NCI-H774 (cell line): ENCODE results near the gene ATXN2L.
"Not testable (repeated sequence)": the region's sequence is repeated elsewhere in the genome, so short reads cannot be mapped to it uniquely, and the experiment has no call there.

Source experiments
- DNase-seq: peaks from one replicate; lab custom pipeline; 2025; lab: John Stamatoyannopoulos, UW

The ATXN2L gene

DNA sequence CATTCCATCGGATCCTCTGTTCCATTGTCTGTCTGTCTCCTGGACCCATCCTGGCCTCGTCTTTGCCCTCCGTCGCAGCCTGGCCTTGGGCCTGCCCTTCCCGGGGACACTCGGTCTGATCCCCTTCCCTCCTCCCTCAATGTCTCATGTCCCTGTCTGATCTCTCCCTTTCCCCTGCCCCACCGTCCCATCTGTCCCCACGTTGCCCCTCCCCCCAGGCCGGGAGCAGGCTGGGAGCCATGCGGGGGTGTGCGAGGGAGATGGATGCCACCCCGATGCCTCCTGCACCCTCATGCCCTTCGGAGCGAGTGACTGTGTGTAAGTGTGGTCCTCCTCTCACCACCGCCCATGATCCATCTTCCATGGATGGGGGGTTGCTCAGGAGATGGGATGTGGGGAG, 50.2 kb downstream of the ATXN2L start:
- DNase-seq: no peak

DNA sequence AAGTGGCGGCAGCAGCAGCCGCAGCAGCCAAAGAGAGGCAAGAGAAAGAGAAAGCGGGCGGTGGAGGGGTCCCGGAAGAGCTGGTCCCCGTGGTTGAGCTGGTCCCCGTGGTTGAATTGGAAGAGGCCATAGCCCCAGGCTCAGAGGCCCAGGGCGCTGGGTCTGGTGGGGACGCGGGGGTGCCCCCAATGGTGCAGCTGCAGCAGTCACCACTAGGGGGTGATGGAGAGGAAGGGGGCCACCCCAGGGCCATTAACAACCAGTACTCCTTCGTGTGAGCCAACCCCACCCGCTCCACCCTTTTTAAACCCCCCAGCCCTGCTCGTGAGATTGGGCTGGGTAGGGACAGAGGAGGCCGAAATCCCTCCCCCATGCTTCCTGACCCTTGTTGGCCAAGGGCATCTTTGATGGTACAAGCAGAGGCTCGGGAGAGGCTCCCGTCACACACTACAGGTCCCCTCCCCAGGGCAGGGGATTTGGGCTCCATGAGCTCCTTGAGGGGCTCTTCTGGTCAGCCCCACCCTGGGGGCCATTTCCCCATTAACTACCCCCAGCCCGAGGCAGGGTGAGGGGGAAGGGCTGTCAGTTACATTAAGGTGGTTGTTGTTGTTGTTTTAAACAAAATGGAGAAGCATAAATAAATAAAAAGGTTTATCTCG, 50.9 kb downstream of the ATXN2L start:
- DNase-seq: no peak

DNA sequence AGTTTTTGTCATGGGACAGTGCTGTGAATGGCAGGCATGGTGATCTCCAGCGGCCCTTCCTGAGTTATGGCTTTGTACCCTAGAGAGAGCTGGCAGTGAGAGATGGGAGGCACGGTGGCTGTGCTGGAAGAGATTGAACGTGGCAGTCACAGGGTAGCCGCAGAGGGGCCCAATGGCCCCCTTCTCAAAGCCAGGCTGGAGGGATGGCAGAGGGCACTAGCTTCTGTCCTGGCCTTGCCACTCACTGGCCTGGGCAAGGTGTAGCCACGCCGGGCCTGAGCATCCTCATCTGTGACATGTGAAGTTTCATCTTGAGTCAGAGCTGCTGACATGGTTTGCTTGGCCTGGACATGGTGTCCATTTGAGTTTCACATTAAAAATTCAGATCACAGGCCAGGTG, 51.6 kb downstream of the ATXN2L start:
- no peak for DNase-seq

DNA sequence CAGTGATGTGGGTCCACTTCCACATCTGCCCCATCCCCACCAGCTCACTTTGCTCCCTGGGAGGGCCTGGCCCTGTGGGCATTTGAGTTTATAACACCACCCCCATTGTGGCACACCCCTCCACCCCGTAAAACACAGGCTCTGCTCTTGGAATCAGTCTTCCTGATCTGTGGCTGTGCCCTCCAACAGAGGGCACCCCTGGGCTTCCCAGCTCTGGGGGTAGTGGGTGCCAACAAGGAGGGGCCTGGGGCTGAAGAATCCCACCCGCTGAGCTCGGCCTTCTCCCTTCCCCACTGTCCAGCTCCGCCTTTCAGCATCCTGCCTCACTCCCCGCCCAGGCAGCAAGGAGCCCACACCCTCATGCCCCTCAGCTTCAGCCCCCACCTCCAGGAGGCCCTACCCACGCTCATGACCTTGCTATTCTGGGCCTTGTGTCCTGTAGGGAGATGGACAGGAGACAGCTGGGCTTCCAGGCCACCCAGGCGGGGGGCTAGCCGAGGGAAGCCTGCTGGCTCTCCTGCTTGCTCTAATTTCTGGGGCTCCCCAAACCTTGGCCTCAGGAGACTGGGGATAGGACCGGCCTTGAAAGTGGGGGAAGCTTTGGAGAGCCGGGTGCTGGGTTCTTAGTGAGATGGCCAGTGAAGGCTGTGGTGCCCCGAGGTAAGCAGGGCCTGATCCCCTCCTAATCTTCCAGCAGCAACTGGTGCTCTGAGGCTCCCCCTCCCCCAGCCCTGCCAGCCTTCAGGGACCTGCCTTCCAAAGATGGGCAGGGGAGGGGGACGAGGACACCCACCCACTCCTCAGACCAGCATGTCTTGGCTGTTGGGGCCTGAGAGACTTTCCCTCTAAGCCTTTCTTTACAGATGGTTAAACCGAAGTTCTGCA, 52.6 kb downstream of the ATXN2L start:
- no peak for DNase-seq

DNA sequence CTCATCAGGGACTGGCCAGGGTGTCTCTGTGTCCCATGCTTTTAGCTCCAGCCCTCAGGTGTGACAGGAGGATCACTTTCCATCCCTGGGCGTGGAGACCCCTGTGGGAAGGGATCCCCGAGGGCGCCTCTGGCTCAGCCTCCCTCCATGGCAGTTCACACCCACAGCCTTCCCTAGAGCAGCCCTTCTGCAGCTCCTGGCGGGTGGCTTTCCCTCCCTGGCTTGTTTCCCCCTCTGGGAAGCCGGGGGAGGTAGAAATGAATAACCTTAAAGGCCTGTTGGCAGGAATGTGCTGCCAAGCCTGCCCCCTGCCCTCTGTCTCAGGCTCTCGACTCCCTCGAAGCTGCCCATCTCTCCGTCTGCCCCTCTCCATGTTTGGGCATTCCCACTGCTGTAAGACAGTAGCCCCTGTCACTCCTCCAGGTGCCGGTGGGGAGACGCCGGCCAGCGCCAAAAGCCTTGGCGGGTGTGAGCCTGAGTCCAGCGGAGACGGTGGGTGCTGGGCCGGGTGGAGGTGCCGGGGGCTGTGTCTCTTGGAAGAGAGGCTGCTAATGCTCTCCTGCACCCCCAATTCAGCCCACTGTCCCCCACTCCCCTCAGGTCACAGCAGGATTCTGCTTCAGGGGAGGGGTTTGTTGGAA, 53.3 kb downstream of the ATXN2L start:
- no peak for DNase-seq

DNA sequence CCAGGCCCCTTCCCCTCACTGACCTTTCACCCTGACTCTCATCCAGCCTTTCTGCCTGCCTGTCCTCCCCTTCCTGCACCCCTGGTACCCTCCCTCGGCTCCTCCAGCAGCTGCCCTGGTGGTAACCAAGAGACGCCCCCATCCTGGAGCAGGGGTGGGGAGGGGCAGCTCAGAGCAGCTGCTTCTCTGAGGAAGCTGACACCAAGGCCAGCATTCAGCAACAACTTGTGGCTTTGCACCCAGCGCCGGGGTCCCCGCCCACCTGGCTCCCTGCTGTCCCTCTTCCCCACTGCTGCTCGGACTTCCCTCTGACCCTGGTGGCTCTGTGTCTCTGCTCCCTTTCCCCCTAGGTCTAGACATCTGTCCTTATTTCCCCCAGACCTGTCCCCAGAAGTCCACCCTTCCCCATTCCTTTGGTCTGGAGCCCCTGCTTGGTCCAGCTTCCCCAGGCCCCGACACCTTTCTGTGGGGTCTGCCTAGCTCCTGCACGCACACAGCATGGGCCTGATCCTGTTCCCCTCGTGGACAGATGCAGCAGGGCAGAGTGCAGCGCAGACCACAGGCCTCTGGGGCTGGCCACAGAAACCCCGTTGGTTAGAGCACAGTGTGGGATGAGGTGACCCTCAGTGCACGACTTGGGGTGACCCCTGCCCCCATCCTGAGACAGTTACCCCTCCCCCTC, 54.3 kb downstream of the ATXN2L start:
- no peak for DNase-seq

DNA sequence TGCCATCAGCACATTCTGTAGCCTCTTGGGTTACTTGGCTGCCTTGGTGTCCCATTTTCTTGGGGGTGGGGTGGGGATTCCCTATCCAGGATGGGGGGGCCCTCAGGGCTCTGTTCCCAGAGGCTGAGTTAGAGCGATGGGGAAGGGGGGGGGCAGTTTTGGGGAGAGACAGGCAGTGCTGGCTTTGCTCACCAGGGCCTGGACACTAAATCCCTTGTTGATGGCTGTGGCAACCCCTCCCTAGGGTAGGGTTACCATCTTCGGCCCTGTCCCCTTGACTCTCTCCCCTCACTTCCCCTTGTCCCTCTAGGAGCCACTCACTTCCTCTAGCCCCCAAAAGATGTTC, 54.8 kb downstream of the ATXN2L start:
- no peak for DNase-seq

DNA sequence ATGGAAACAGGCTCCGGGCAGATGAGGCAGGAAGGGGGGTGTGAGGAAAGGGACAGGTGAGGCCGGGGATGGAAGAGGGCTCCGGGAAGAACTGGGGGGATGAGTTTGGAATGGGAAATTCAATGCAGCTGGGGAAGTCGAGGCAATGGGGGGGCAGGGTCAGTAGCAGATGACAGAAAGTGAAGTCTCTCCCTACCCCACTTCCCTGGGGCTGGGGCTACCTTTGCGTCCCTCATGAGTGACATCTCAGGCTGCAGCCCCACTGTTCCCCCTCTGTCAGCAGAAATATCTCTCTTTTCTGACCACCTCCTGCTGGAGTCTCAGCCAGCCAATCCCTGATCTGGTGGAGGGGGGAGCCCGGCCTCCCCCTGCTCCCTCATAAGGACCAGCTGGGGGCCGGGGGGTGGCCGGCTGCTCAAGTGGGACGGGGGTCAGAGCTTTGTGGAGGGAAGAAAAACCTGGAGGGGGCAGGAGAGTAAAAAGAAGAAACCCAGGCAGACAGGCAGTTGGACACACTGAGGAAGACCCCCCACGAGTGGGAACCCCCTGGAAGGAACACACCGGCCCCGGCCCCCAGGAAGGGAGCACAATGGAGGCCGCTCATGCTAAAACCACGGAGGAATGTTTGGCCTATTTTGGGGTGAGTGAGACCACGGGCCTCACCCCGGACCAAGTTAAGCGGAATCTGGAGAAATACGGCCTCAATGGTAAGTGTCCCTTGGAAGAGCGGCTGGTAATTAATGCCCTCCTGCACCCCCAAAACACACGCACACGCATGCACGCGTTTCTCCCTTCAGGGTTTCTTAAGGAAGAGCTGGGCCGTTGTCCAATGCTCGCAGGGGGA, 55.5 kb downstream of the ATXN2L start, which contains the start of gene ATP2A1:
Gene ATP2A1, plus strand, starts transcription at position 406 of the 844 bp plus-strand sequence. Its CDS starts 184 bp downstream, at position 590.
- DNase-seq: no peak

DNA sequence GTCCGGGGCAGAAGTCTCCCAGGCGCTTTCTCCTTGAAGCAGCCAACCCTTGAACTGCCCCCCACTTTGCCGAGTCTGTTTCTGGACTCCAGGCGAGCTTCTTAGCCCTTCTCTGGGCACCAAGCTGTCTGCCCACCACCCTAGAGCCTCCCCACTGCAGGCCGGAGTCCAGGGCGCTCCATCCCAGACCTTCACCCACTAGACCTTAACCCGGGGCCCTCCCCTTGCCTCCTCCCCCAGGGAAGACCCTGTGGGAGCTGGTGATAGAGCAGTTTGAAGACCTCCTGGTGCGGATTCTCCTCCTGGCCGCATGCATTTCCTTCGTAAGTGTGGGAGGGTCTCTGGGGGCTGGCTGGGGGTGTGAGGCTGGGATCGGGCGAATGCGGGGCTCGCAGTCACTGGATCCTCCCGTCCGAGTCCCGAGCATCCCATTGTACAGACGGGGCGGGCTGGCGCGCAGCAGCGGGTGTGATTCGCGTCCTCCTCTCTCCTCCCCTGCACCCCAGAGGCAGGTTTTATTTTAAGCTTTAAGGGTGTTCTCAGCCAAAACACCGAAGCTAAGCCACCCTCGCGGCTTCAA, 56.6 kb downstream of the ATXN2L start:
- DNase-seq: no peak

DNA sequence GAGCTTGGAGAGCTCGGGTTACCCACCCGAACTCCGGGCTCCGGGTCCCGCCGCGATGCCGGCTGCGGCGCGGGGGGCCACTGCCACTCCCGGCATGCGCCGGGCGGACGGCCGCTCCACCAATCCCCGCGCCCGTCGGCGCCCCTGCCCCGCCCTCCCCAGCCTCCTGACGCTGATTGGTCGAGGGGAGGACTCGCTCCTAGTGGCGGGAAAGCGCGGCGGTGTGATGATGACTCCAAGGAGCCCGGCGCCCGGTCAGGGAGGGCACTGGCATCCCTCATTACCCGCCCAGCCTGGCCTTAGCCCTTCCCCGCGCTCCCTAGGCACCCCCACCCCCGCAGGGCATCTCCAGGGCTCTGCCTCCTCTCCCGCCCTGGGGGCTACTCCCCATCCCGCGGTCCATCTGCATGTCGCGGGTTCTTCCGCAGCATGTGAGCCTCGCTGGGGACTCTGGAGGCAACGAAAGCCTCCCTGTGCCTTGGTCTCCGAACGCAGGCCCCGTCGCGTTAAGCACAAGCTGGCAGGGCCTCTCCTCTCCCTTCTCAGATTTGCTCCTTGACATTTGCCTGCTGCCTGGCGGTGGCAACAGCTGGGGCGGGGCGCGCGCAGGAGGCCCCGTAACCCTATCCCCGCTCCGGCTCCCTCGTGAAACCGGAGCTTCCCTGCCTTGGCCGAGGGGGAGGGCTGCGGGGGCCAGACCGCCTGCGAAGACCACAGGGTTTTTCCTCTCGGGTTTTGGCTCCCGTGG, 57.2 kb downstream of the ATXN2L start:
- peak; percentile 85 for DNase-seq

DNA sequence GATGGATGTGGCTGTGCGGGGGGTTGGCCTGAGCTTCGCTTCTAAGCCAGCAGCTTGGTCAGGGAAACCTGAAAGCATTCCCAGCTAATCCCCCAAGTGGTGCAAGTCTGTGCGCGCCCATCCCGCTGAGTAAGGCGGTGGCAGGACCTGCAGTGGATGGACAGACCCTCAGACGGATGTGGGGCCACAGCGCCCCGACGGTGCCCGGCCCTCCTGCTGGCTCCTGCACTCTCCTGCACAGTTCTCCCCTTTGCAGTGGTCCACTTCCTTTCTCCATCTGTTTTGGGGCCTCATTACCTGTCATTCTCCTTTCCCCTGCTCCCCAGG, 57.8 kb downstream of the ATXN2L start:
- no peak for DNase-seq

DNA sequence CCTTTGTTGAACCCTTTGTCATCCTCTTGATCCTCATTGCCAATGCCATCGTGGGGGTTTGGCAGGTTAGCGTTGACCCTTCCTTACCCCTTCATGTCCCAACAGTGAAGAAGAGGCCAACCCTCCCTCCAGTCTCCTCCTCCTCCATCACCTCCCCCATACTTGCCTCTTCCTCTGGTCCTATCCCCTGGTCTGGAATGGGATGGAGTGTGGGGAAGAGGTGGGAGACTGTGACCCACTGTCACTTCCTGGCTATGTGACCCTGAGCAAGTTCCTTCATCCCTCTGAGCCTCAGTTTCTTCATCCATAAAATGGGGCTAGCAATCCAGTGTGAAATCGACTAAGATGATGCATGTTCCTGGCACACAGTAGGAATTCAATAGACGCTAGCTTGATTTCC, 58.2 kb downstream of the ATXN2L start:
- DNase-seq: no peak

DNA sequence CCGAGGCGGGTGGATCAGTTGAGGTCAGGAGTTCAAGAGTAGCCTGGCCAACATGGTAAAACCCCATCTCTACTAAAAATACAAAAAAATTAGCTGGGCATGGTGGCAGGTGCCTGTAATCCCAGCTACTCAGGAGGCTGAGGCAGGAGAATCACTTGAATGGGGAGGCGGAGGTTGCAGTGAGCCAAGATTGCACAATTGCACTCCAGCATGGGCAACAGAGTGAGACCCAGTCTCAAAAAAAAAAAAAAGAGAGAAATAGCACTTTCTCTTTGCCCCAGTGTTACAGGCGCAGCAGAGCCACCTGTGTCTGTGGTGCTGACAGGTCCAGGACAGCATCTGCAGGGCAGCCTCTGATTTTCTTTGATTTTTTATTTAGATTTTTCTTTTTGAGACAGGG, 58.8 kb downstream of the ATXN2L start:
- not testable (repeated sequence) for DNase-seq

DNA sequence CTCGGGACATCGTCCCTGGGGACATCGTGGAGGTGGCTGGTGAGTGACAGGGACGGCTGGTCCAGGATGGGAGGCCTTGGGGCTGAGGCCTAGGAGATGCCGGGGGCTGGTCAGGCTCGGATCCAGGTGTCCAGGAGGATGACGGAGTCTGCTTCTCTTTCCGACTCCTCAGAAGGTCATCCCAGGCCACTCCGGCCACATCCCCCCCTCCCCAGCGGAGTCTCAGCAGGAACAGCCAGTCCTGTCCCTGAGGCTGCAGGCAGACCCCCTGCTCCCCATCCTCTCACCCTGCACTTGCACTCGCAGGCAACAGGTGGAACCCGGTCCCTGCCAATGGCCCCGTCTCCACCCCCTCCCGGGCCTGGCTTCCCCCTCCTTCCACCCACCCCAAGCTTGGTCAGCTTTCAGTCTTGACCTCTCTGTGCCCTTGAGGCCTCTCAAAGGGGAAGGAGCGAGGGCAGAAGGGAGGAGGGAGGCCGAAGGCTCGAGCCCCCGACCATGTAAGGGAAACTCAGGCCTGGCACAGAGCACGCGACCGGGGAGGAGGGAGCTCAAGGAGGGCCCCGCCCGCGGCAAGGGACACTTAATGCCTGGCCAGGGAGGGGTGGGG, 59.9 kb downstream of the ATXN2L start:
- DNase-seq: no peak

DNA sequence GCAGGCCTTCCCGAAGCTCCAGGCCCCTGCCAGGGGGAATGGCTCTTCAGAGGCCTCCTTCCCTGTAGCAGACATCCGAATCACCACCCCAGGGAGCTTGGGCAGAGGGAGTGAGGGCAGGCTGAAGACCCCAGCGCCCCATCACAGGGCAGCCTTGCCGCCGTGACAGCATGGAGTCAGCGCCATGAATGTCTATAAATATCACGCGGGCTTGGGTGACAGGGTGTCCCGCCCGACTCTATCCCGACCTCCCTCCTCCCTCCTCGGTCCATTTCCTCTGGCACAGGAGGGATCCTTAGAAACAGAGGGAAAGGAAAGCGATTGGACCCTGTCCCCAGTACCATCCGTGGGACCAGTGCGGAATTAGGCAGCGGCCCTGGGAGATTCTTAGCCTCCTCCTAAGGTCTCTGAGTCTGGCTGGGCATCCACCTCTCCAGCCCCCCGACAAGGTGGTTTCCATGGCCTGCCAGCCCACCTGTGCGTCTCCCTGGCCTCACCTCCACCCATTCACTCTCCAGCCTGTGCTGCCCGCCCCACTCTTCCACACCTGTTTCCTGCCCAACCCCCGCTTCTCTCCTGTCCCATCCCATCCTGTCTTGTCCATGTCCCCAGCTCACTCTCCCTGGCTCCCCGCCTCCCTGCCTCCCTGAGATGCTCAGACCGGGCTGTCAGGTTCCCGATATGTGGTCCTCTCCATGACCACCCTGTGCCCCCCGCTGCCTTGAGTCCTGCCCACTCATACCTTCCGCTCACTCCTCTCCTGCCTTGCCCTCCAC, 60.6 kb downstream of the ATXN2L start:
- no peak for DNase-seq

DNA sequence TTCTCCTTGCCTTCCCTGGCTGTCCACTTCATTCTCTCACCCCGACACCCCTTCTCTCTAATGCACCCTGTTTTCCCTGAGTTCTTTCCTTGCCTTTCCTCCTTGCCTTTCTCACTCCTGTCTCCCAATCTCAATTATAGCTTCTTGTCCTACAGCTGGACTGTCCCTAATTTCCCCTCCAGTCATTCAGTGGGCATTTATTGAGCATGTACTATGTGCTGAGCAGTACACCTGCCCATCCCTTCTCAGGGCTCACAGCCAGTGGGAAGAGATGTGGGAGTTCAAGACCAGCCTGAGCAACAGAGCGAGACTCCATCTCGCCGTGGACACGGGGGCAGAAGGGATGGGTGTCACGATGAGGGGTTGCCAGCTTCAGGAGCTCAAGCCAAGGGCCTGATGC, 61.2 kb downstream of the ATXN2L start:
- no peak for DNase-seq
